ENCODE results near the gene SLC9A6.
"Not testable (repeated sequence)": the region's sequence is repeated elsewhere in the genome, so short reads cannot be mapped to it uniquely, and the experiment has no call there.

Gene SLC9A6

GRCh38 chrX:136029766-136030165 lies 44.5 kb downstream of the SLC9A6 start:
- DNase-seq (ENCODE audit: low spot score) = no peak

GRCh38 chrX:136030303-136031191 lies 45.3 kb downstream of the SLC9A6 start:
- DNase-seq (ENCODE audit: low spot score) = no peak

- DNase-seq (ENCODE audit: low spot score) = no peak
These were observed 46.4 kb downstream of the SLC9A6 start for GRCh38 chrX:136031626-136032025.

GRCh38 chrX:136032370-136032769 lies 47.1 kb downstream of the SLC9A6 start:
- no peak for DNase-seq (ENCODE audit: low spot score)

GRCh38 chrX:136034668-136035067 lies 49.4 kb downstream of the SLC9A6 start:
- no peak for DNase-seq (ENCODE audit: low spot score)

GRCh38 chrX:136035663-136036062 lies 50.4 kb downstream of the SLC9A6 start:
- no peak for DNase-seq (ENCODE audit: low spot score)

- no peak for DNase-seq (ENCODE audit: low spot score)
These were observed 54.2 kb downstream of the SLC9A6 start for GRCh38 chrX:136039485-136039884.

- DNase-seq (ENCODE audit: low spot score) = no peak
These were observed 54.7 kb downstream of the SLC9A6 start for GRCh38 chrX:136039968-136040367.

- DNase-seq (ENCODE audit: low spot score) = no peak
These were observed 56.1 kb downstream of the SLC9A6 start for GRCh38 chrX:136041254-136041812.

- DNase-seq (ENCODE audit: low spot score) = no peak
These were observed 59.8 kb downstream of the SLC9A6 start for GRCh38 chrX:136045008-136045407.

GRCh38 chrX:136046295-136047015 lies 61.2 kb downstream of the SLC9A6 start:
- DNase-seq (ENCODE audit: low spot score) = no peak

GRCh38 chrX:136047016-136047642 lies 61.9 kb downstream of the SLC9A6 start:
- DNase-seq (ENCODE audit: low spot score) = no peak

- DNase-seq (ENCODE audit: low spot score) = no peak
These were observed 62.7 kb downstream of the SLC9A6 start for GRCh38 chrX:136047969-136048368.

- DNase-seq (ENCODE audit: low spot score) = no peak
These were observed 63.2 kb downstream of the SLC9A6 start for GRCh38 chrX:136048446-136048845.

GRCh38 chrX:136049608-136050007 lies 64.4 kb downstream of the SLC9A6 start:
- DNase-seq (ENCODE audit: low spot score) = no peak

GRCh38 chrX:136050875-136051274 lies 65.6 kb downstream of the SLC9A6 start:
- not testable (repeated sequence) for DNase-seq (ENCODE audit: low spot score)

- DNase-seq (ENCODE audit: low spot score) = no peak
These were observed 66.4 kb downstream of the SLC9A6 start for GRCh38 chrX:136051611-136052010.

GRCh38 chrX:136055651-136056221 lies 70.5 kb downstream of the SLC9A6 start:
- DNase-seq (ENCODE audit: low spot score) = no peak

- no peak for DNase-seq (ENCODE audit: low spot score)
These were observed 72.3 kb downstream of the SLC9A6 start for GRCh38 chrX:136057567-136057966.

GRCh38 chrX:136059350-136059749 lies 74.1 kb downstream of the SLC9A6 start:
- no peak for DNase-seq (ENCODE audit: low spot score)

GRCh38 chrX:136061286-136061685 lies 76.1 kb downstream of the SLC9A6 start:
- no peak for DNase-seq (ENCODE audit: low spot score)

GRCh38 chrX:136061696-136062095 lies 76.5 kb downstream of the SLC9A6 start:
- no peak for DNase-seq (ENCODE audit: low spot score)
